Stimulated activated naive CD8-positive, alpha-beta T cell treated with anti-CD3 and anti-CD28 coated beads, Interleukin-15, Interleukin-2, amounts not matched to agents 100 ng/mL and 50 ng/mL, for 24 hours (primary cell): Measurements from ENCODE around the gene SLC10A3.
A peak's percentile ranks its signal among the peaks of the same experiment; 100 is the strongest.

Experiments used
- H3K27ac Mint-ChIP-seq: one replicate; pipeline ENCODE4 v1.8.0; 2021; ENCODE audit warnings: mild to moderate bottlenecking, mixed read lengths
- H3K27me3 Mint-ChIP-seq: one replicate; pipeline ENCODE4 v1.8.0; 2021; ENCODE audit warnings: mixed read lengths
- H3K36me3 Mint-ChIP-seq: one replicate; pipeline ENCODE4 v1.8.0; 2021; ENCODE audit warnings: low read depth, mixed read lengths
- H3K4me1 Mint-ChIP-seq: one replicate; pipeline ENCODE4 v1.8.0; 2021; ENCODE audit warnings: low read depth, mixed read lengths
- H3K4me3 Mint-ChIP-seq: one replicate; pipeline ENCODE4 v1.8.0; 2021; ENCODE audit warnings: mild to moderate bottlenecking, mixed read lengths
- H3K9me3 Mint-ChIP-seq: one replicate; pipeline ENCODE4 v1.8.0; 2021; ENCODE audit warnings: mixed read lengths

The SLC10A3 gene

DNA sequence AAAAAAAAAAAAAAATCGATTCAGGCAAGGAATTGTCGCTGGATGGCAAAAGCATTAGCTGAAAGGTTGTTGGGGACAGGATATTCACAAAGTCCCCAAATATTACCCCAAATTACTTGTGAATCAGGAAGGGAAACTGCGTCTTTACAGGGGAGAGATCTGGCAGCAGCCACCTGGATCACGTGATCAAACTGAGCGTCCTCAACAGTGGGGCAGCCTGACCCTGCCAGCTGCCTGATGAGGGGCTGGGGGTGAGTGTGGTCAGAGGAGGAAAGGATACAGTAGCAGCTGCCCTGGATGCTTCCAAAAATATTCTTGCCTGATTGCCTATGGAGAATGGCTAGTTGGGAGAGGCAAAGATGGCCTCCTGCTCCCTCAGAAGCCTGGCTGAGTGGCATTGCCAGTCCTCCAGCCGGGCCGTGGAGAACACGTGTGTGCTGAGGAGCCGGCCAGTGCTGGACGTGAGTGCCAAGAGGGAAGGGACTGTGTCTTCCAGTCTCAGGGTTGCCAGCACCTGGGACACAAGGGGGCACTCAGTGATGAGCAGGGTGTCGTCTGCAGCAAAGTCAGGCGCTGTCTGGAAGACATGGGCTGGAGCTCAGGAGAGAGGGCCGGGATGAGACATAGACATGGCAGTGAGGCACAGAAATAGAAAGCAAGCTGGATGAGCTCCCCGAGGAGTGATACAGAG is 8.4 kb downstream of the SLC10A3 start:
- peaks cover 9% of the 10 kb centered on the region for H3K36me3 Mint-ChIP-seq
- H3K4me1 Mint-ChIP-seq = peaks cover 30% of the 10 kb centered on the region
- H3K9me3 Mint-ChIP-seq = no peaks in the 10 kb centered on the region
- H3K4me3 Mint-ChIP-seq = no peak overlapping the region
- no peaks in the 10 kb centered on the region for H3K27me3 Mint-ChIP-seq
- H3K27ac Mint-ChIP-seq = no peak overlapping the region

DNA sequence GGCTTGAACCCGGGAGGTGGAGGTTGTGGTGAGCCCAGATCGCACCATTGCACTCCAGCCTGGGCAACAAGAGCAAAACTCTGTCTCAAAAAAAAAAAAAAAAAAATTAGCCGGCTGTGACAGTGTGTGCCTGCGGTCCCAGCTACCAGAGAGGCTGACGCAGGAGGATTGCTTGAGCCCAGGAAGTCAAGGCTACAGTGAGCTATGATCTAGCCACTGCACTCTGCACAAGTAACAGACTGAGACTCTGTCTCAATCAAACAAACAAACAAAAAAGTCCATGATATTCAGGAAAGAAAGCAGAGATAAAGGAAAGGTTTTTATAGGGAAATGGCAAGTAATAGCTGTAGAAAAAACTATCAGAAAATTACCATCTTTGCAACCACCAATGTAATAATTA is 9.2 kb downstream of the SLC10A3 start:
- peaks cover 9% of the 10 kb centered on the region for H3K36me3 Mint-ChIP-seq
- H3K4me3 Mint-ChIP-seq = no peak overlapping the region
- H3K4me1 Mint-ChIP-seq = peaks cover 28% of the 10 kb centered on the region
- H3K27me3 Mint-ChIP-seq = no peaks in the 10 kb centered on the region
- H3K27ac Mint-ChIP-seq = no peak overlapping the region
- no peaks in the 10 kb centered on the region for H3K9me3 Mint-ChIP-seq

DNA sequence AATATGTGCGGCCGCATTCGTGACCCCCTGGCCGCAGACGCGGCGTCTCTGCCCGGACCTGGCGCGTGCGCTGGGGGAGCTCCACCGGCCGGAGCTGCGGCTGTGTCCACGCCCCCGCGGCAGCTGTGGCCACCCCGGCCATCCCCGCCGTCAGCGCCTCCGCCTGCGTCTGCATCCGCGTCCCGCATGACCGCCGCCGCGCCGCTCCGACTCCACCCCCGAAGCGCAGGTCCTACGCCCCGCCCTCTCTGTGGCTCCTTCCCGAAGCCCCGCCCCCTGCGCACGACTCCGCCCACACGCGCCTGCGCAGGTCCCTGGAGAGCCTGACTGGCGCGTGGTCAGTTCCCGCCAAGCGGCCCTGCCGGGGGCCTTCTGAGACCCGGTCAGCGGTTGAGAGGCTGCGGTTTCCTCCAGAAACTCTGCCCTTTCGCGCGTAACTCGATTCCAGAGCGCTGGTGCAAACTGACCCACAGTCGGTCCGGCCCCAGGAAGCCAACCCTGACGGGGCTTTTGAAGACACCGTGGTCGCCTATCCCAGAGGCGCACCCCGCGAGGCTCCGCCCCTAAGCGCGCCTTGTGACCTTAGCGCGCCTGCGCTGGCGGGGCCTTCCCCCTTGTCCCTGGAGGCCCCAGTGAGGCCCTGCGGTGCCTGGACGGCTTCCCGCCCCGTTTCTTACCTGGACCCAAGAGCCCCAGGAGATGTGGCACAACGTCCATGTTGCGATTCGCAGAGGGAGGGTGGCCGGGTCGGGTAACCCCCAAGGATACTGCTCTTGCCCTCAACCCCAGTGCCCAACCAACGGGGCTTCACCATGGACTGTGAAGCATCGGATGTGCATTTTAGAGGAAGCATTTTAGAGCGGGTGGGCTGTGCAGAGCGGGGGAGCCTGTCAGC is 11.5 kb downstream of the SLC10A3 start, which contains the start of gene LAGE3:
Gene LAGE3 (minus strand): TSS at position 554 of the 895 bp plus-strand sequence. CDS start 366 bp downstream, at position 188.
- H3K4me1 Mint-ChIP-seq = peaks cover 26% of the 10 kb centered on the region
- H3K4me3 Mint-ChIP-seq = peak within 1 kb of the TSS; percentile 86
- H3K9me3 Mint-ChIP-seq = no peaks in the 10 kb centered on the region
- no peaks in the 10 kb centered on the region for H3K27me3 Mint-ChIP-seq
- peaks cover 12% of the 10 kb centered on the region for H3K36me3 Mint-ChIP-seq
- peak within 1 kb of the TSS; percentile 94 for H3K27ac Mint-ChIP-seq

- peaks cover 5% of the 10 kb centered on the region for H3K36me3 Mint-ChIP-seq
- H3K4me1 Mint-ChIP-seq = peaks cover 20% of the 10 kb centered on the region
- peak overlapping the region; percentile 55 for H3K27ac Mint-ChIP-seq
- no peaks in the 10 kb centered on the region for H3K27me3 Mint-ChIP-seq
- H3K4me3 Mint-ChIP-seq = peak overlapping the region; percentile 86
- no peaks in the 10 kb centered on the region for H3K9me3 Mint-ChIP-seq
These were observed 12.4 kb downstream of the SLC10A3 start for GRCh38 chrX:154477891-154478477.

GRCh38 chrX:154476821-154477220 is 13.6 kb downstream of the SLC10A3 start:
- no peak overlapping the region for H3K4me3 Mint-ChIP-seq
- no peaks in the 10 kb centered on the region for H3K27me3 Mint-ChIP-seq

GRCh38 chrX:154473683-154474082 is 16.7 kb downstream of the SLC10A3 start:
- Mint-ChIP-seq H3K36me3 (peaks cover 5% of the 10 kb centered on the region), H3K9me3 (no peaks in the 10 kb centered on the region), H3K27me3 (no peaks in the 10 kb centered on the region), H3K4me1 (peaks cover 14% of the 10 kb centered on the region), H3K4me3 (no peak overlapping the region), H3K27ac (no peak overlapping the region)

More at GRCh38 chrX:154476821-154477220, 13.6 kb downstream of the SLC10A3 start:
- H3K4me1 Mint-ChIP-seq = peaks cover 20% of the 10 kb centered on the region
- no peak overlapping the region for H3K27ac Mint-ChIP-seq
- peaks cover 5% of the 10 kb centered on the region for H3K36me3 Mint-ChIP-seq
- no peaks in the 10 kb centered on the region for H3K9me3 Mint-ChIP-seq

GRCh38 chrX:154472685-154473632 is 17.5 kb downstream of the SLC10A3 start:
- Mint-ChIP-seq H3K27me3 (no peaks in the 10 kb centered on the region), H3K4me1 (peaks cover 10% of the 10 kb centered on the region), H3K36me3 (peaks cover 5% of the 10 kb centered on the region), H3K27ac (peak overlapping the region; percentile 45), H3K9me3 (no peaks in the 10 kb centered on the region), H3K4me3 (no peak overlapping the region)

DNA sequence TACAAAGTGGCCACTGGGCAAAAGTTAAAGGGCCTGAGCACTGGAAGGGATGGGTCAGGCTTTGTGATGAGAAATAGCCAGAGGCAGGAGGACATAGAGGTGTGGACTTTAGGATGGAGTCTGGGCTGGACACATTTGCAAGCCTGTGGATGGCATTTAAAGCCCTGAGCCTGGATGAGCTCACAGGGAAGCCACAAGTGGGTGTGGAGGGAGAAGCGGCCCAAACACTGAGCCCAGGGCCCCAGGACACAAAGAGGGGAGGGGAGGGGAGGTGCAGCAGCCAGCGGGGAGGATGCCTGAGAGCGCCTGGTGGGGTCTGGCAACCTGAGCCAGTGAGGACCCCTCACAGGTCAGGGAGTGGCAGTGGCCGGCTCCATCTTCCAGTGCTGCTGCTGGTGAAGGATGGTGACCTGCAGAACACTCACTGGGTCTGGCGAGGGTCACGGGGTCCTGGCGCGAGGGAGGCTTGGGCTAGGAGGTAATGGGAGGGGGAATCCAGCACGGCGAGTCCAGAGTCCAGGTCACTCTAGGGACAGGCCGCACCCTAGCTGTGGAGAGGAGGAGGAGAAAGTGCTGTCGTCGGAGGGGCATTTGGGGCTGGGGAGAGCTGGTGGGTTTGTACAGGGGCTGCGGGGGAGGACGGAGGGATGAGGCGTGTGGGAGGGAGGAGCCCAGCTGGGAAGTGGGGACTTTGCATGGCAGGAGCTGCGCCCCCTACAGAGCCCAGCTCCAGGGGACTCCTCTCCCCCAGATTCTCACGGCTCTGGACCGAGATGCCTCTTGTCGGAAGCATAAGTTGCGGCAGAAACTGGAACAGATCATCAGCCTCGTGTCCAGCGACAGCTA is 18.4 kb downstream of the SLC10A3 start:
- Mint-ChIP-seq H3K27me3 (no peaks in the 10 kb centered on the region), H3K27ac (no peak overlapping the region), H3K9me3 (no peaks in the 10 kb centered on the region), H3K36me3 (peaks cover 5% of the 10 kb centered on the region), H3K4me3 (no peak overlapping the region), H3K4me1 (peaks cover 4% of the 10 kb centered on the region)

GRCh38 chrX:154470914-154471568 is 19.4 kb downstream of the SLC10A3 start:
- Mint-ChIP-seq H3K4me3 (no peak overlapping the region), H3K36me3 (peaks cover 5% of the 10 kb centered on the region), H3K27ac (no peak overlapping the region), H3K27me3 (no peaks in the 10 kb centered on the region), H3K4me1 (peaks cover 4% of the 10 kb centered on the region), H3K9me3 (no peaks in the 10 kb centered on the region)

DNA sequence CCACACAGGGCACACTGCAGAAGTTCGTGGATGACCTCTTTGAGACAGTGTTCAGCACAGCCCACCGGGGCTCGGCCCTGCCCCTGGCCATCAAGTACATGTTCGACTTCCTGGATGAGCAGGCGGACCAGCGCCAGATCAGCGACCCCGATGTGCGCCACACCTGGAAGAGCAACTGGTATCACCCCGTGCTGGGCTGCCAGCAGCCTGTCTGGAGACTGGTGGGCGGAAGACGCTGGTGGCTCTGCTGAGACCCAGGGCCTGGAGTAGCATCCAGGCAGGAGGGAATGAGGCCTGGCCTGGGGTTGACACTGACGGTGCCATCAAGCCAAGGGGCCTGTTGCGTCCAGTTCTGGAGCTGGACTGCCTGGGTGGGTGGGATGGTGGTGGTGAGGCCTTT is 20.0 kb downstream of the SLC10A3 start:
- peaks cover 2% of the 10 kb centered on the region for H3K36me3 Mint-ChIP-seq
- no peaks in the 10 kb centered on the region for H3K27me3 Mint-ChIP-seq
- no peak overlapping the region for H3K27ac Mint-ChIP-seq
- no peak overlapping the region for H3K4me3 Mint-ChIP-seq
- H3K9me3 Mint-ChIP-seq = no peaks in the 10 kb centered on the region
- peaks cover under 1% of the 10 kb centered on the region for H3K4me1 Mint-ChIP-seq

- no peak overlapping the region for H3K27ac Mint-ChIP-seq
- H3K27me3 Mint-ChIP-seq = no peaks in the 10 kb centered on the region
- H3K4me3 Mint-ChIP-seq = no peak overlapping the region
- H3K36me3 Mint-ChIP-seq = no peaks in the 10 kb centered on the region
- H3K9me3 Mint-ChIP-seq = no peaks in the 10 kb centered on the region
- no peaks in the 10 kb centered on the region for H3K4me1 Mint-ChIP-seq
These were observed 20.5 kb downstream of the SLC10A3 start for GRCh38 chrX:154469880-154470279.

DNA sequence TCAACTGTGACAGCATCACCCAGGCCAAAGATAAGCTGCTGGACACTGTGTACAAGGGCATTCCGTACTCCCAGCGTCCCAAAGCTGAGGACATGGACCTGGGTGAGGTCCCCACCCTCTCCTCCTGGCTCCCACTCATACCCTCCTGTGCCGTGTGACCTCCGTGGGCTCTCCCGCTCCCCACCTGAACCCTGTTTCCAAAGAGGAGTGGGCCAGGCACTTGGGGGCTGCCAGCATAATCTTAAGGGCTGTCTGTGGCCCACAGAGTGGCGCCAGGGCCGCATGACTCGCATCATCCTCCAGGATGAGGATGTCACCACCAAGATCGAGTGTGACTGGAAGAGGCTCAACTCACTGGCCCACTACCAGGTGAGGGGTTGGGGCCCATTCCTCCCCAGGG is 21.3 kb downstream of the SLC10A3 start:
- Mint-ChIP-seq H3K4me1 (no peaks in the 10 kb centered on the region), H3K9me3 (no peaks in the 10 kb centered on the region), H3K27ac (no peak overlapping the region), H3K36me3 (no peaks in the 10 kb centered on the region), H3K27me3 (no peaks in the 10 kb centered on the region), H3K4me3 (no peak overlapping the region)

DNA sequence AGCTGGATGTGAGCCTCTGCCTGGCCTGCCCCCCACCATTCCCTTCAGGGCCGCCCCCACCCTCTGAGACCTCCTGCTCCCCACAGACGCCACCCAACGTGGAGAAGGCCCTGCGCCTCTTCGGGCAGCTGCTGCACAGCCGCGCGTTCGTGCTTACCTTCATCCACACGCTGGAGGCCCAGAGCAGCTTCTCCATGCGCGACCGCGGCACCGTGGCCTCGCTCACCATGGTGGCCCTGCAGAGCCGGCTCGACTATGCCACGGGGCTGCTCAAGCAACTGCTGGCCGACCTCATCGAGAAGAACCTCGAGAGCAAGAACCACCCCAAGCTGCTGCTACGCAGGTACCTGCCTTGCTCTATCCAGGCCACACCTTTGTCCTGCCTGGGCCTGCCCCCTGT is 22.2 kb downstream of the SLC10A3 start:
- Mint-ChIP-seq H3K4me1 (no peaks in the 10 kb centered on the region), H3K27me3 (no peaks in the 10 kb centered on the region), H3K4me3 (no peak overlapping the region), H3K27ac (no peak overlapping the region), H3K9me3 (no peaks in the 10 kb centered on the region), H3K36me3 (no peaks in the 10 kb centered on the region)
